Left renal pelvis (tissue), 4 donors: ENCODE results near the gene ST3GAL4. TPM values are rescaled to one million over a fixed set of nuclear protein-coding genes. Genes with fewer than 3 reads are reported as not detected.
A peak's percentile ranks its signal among the peaks of the same experiment; 100 is the strongest.
"Not testable (repeated sequence)": the region's sequence is repeated elsewhere in the genome, so short reads cannot be mapped to it uniquely, and the experiment has no call there.

Source experiments
- DNase-seq, 4 donors: peaks; one replicate each; pipeline ENCODE4 v3.0.0-alpha.2; 2013; ENCODE audit warnings: low read depth in 4 of 4, low spot score in 3 of 4
- polyA plus RNA-seq, 4 donors: library from polyadenylated mRNA; unstranded; fragments of 120-200 nt; gene quantifications; one replicate each; pipeline ENCODE4 v1.2.1, GENCODE V29; 2013; ENCODE audit not compliant: insufficient read length in 4 of 4

The ST3GAL4 gene, protein sequence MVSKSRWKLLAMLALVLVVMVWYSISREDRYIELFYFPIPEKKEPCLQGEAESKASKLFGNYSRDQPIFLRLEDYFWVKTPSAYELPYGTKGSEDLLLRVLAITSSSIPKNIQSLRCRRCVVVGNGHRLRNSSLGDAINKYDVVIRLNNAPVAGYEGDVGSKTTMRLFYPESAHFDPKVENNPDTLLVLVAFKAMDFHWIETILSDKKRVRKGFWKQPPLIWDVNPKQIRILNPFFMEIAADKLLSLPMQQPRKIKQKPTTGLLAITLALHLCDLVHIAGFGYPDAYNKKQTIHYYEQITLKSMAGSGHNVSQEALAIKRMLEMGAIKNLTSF
- polyA plus RNA-seq, result 10 to 100 TPM; 17.0 to 33.6 (median 19.9) TPM

GRCh38 chr11:126355324-126355925 lies at the start of gene ST3GAL4:
Gene ST3GAL4, plus strand, starts transcription at chr11:126355686. Its CDS starts 50,470 bp downstream, at chr11:126406156.
- peak; percentile 44 to 67 (median 64) for DNase-seq

- DNase-seq, result no peak
Measured at GRCh38 chr11:126305699-126306098, 49.8 kb upstream of the ST3GAL4 start.

DNA sequence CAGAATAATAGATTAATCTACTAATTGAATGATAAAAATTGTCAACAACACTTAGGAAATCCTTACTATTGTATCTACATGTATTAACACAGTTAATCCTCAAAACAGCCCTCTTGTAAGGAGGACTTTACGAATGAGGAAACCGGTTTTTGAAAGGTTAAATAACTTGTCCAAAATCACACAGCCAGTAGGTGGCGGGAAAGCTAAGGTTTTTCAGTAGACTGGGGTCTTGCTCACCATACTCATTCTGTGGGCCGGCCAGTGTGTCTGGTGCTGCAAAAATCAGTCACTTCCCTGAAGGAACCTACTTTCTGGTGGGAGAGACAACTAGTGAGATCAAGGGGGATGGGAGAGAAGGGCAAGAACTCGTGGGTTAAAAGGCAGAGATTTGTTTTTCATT lies 47.8 kb upstream of the ST3GAL4 start:
- no peak for DNase-seq

GRCh38 chr11:126308271-126308671 lies 47.2 kb upstream of the ST3GAL4 start:
- no peak for DNase-seq

GRCh38 chr11:126308771-126309170 lies 46.7 kb upstream of the ST3GAL4 start:
- DNase-seq, result not testable (repeated sequence)

DNA sequence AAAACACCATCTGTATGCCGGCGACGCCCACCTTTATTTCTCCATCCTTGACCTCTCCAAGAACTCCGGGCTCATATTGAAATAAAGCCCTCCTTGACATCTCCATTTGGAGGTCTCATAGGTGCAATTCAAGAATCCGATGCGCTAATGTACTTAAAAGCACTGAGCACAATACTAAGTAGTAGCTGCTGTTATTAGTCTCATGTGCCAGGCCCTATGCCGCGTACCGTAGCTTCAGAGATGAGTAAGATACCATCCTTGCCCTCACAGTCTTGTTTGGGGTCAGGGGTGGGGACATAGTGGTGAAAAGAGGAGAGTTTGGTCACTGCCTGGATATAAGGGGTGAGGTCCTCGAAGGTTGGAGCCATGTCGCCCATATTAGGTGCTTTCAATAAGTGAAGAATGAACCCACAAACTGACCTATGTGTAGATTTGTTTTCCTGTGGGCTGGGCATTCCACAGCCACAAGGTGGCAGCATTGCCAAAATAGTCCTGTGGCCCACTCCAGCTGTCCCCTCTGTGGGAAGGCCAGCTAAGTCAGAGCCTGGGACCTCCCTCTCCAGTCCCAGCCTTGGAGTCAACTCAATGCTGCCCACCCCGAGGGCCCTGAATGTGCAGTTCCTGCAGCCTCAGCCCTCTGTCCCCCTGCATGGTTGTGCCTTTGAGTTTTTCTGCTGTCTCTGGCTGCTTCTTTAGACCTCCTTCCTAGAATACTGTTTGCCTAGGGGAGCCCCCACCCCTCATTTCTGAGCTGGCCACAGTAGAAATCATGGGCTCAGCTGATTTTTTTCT lies 45.1 kb upstream of the ST3GAL4 start:
- DNase-seq, result peak in 1 of 4 donors; percentile 51

- no peak for DNase-seq
Measured at GRCh38 chr11:126310992-126311310, 44.5 kb upstream of the ST3GAL4 start.

DNA sequence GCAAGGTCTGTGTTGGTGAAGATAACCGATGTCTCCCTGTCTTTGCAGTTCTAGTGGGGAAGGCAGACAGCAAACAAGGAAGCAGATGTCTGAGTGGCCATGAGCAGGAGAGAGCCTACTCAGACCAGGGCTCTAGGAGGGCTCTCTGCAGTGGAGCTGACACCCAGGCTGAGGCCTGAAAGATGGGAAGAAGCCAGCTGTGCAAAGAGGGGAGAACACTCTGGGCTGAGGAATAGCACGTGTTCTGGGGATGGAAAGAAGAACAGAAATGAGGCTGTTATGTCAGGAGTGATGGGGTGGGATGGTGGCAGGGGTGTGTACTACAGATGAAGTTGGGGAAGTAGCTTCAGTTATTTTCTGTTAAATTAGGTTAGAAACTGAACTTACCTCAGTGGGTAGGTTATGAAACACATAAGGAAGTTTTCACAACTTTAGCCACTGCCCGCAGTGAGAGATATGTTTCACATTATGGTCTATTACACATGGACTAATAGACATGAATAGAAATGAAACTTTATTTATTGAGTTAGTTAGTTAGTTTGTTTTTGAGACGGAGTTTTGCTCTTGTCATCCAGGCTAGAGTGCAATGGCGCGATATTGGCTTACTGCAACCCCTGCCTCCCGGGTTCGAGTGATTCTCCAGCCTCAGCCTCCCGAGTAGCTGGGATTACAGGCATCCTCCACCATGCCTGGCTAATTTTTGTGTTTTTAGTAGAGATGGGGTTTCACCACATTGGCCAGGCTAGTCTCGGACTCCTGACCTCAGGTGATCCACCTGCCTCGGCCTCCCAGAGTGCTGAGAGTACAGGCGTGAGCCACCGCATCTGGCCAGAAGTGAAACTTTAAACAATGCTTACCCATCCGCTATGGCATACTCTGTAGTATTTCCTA lies 43.8 kb upstream of the ST3GAL4 start:
- DNase-seq, result no peak

GRCh38 chr11:126312961-126313360 lies 42.5 kb upstream of the ST3GAL4 start:
- DNase-seq, result no peak

DNA sequence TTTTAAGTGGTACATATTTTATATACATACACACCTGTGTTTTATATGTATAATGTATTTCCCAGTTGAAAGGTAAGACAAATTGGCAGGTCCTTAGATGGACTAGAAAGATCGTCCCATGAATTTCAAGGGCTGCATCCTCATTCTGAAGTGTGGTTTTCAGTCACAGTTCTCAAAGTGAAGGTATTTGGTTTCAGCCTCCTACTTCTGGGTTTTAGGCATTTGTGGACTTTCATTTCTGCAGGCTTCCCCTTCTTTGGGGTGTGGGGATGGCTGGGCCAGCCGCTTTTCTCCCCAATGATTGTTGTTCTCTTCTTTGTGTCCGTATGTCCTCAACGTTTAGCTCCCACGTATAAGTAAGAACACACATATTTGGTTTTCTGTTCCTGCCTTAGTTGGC lies 41.7 kb upstream of the ST3GAL4 start:
- no peak for DNase-seq

- no peak for DNase-seq
Measured at GRCh38 chr11:126317432-126317755, 38.1 kb upstream of the ST3GAL4 start.

GRCh38 chr11:126317756-126318573 lies 37.5 kb upstream of the ST3GAL4 start:
- DNase-seq, result no peak

- no peak for DNase-seq
Measured at GRCh38 chr11:126318574-126319373, 36.7 kb upstream of the ST3GAL4 start.

DNA sequence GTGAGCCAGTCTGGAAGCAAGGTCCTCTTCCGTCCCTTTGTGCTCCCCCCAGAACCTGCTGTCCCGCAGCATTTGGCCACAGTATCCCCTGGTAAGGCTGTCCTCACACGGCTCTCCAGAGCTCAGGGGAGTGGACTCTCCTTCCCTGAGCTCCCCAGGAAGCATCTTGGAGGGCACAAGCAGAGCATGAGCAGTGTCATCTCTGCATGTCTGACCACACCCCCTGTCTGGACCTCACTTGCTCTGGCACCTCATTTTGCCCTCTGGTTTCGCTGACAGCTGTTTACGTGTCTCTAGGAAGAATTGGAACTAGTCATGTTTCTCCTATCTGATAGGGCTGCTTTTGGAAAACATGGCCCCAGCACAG lies 36.1 kb upstream of the ST3GAL4 start:
- DNase-seq, result no peak

- DNase-seq, result no peak
Measured at GRCh38 chr11:126322996-126323395, 32.5 kb upstream of the ST3GAL4 start.

DNA sequence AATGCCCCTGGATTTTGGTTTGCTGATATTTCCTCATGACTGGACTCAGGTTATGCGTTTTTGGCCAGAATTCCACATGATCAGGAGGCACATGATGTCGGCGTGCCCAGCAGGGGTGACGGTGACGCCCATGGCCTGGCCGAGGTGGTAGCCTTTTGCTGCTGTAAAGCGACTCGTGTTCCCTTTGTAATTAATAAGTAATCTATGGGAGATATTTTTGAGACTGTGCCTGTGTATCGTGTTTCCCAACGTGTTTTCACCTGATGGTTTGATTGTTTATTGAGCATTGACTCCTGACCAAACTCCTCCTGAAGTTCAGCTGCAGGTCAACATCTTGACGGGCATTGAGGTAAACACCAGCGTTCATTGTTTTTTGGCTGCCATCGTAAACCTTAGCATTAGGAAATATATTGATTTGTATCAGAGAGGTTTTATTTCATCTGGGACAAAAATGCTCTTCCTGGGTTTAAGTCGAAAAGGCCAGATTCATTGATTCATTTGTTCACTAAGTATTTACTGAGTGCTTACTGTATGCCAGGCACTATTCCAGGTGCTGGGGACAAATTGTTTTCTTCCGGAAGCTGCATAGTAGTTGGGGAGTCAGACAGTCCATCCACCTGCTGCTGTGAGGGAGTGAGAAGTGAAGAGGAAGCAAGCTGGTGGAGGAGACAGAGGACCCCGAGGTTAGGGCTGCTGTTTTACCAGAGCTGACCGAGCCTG lies 28.0 kb upstream of the ST3GAL4 start:
- DNase-seq, result no peak

DNA sequence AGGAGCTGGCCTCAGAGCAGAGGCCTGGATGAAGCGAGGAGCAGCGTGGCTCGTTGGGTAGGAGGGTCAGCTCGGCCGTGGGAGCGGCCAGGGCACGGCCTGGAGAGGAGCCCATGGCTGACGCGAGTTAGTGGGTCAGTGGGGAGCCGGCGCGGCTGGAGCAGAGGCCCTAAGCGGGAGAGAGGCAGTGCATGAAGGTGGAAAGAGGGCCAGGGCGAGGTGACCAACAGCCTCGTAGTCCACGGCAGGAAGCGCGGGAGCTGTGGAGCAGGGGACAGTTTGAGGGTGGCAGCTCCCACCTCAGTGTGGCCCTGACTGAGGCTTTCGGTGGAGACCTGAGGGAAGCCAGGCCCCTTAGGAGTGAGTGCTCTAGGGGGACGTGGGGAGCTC lies 27.5 kb upstream of the ST3GAL4 start:
- DNase-seq, result no peak

DNA sequence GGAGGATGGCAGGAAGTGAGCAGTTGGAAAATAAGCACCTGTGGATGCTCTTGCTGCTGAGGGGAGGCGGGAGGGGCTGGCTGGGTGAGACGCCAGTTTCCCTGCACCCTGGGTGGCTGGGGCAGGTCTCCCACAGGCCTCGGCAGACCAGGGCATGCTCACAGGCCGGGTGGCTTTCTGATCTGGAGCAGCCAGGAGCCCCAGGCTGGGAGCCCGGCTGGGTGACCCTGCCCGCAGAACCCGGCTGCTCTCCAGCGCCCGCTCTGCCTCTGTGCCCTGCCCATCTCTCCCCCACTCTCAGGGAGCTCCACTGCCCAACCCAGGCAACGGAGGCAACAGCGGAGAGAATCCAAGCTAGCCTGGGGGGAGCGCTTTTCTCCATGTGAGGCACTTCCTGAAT lies 27.0 kb upstream of the ST3GAL4 start:
- no peak for DNase-seq
